Lung (tissue), 12 donors: ENCODE data around the gene CDK12. TPM values are rescaled to one million over a fixed set of nuclear protein-coding genes. Genes with fewer than 3 reads are reported as not detected.
A peak's percentile ranks its signal among the peaks of the same experiment; 100 is the strongest.

Experiments used
- ATAC-seq: fragments of 200-7000 bp; cut with Tn5 transposase; one replicate; pipeline ENCODE4 v1.9.1; 2020; ENCODE audit warnings: moderate number of reproducible peaks; ENCODE audit not compliant: insufficient read depth, low FRiP score
- DNase-seq, 3 donors: peaks; one replicate each; pipeline ENCODE4 v3.0.0-alpha.2; 2013 to 2017
- H3K27ac ChIP-seq, 2 donors: one replicate each; pipeline ENCODE4 v1.5.1; 2013; ENCODE audit warnings: mild to moderate bottlenecking in 2 of 2, moderate library complexity in 2 of 2, control low read depth in 1 of 2, inconsistent platforms in 1 of 2, low read depth in 1 of 2, low read length in 1 of 2
- H3K27me3 ChIP-seq, 3 donors: one replicate each; pipeline ENCODE4 v1.5.1; 2013; ENCODE audit warnings: low read length in 2 of 3; ENCODE audit not compliant: control insufficient read depth in 3 of 3, insufficient read depth in 3 of 3
- H3K36me3 ChIP-seq, 4 donors: one replicate each; pipeline ENCODE4 v1.5.1; 2013; ENCODE audit warnings: low read length in 4 of 4, mild to moderate bottlenecking in 1 of 4, moderate library complexity in 1 of 4; ENCODE audit not compliant: control insufficient read depth in 4 of 4, insufficient read depth in 4 of 4
- H3K4me1 ChIP-seq, 5 donors: one replicate each; pipeline ENCODE4 v1.5.1; 2013; ENCODE audit warnings: low read length in 5 of 5, mild to moderate bottlenecking in 2 of 5, moderate library complexity in 1 of 5; ENCODE audit not compliant: control insufficient read depth in 5 of 5, insufficient read depth in 5 of 5
- H3K4me3 ChIP-seq: one replicate; pipeline ENCODE4 v1.5.1; 2013; ENCODE audit warnings: mild to moderate bottlenecking, control low read depth, moderate library complexity
- H3K9ac ChIP-seq, 2 donors: one replicate each; pipeline ENCODE4 v1.5.1; 2013; ENCODE audit warnings: low read length in 2 of 2, control low read depth in 1 of 2; ENCODE audit not compliant: insufficient read depth in 1 of 2
- H3K9me3 ChIP-seq, 4 donors: one replicate each; pipeline ENCODE4 v1.5.1; 2013; ENCODE audit warnings: low read length in 3 of 4, mild to moderate bottlenecking in 1 of 4, moderate library complexity in 1 of 4; ENCODE audit not compliant: control insufficient read depth in 4 of 4, insufficient read depth in 3 of 4
- CTCF ChIP-seq: IDR thresholded peaks from 2 replicates; pipeline ENCODE4 v1.5.1; 2012; ENCODE audit warnings: mild to moderate bottlenecking; ENCODE audit errors: control extremely low read depth, extremely low read depth
- whole genome bisulfite sequencing, 2 donors: extraction: QIAGEN DNeasy Blood & Tissue Kit; methylation state at CpG; one replicate each; pipeline ENCODE4 v1.1.7; 2013; 5-methylcytosine and 5-hydroxymethylcytosine counted together
- polyA plus RNA-seq, 2 donors: library from polyadenylated mRNA; stranded (reverse); fragments of 200-250 nt; gene quantifications; one replicate each; pipeline ENCODE4 v1.2.1, GENCODE V29; 2013
- total RNA-seq, 2 donors: library from RNA; depleted of rRNA in 1 of 2; stranded (reverse); fragments of >200 nt in 1 of 2; gene quantifications; one replicate each; pipeline ENCODE4 v1.2.1, GENCODE V29; 2014 to 2021
- donor health status: control.
- donor health status: control.
- donor health status: Bipolar disorder and iron deficiency.
- donor health status: healthy.
- donor health status: DM: yes; HTN: yes; CAD: no.

The CDK12 gene
- total and polyA plus RNA-seq, 4 donors: 12.3 to 56.2 (median 35.5) TPM

- Histone ChIP-seq H3K36me3 (peaks cover 16 to 37% (median 23%) of the 10 kb centered on the region in 4 donors), H3K9me3 (no peaks in the 10 kb centered on the region), H3K27me3 (no peaks in the 10 kb centered on the region), H3K4me1 (peaks cover 0 to 49% (median 4%) of the 10 kb centered on the region in 5 donors), H3K27ac (no peak overlapping the region), H3K4me3 (no peak overlapping the region), H3K9ac (no peak overlapping the region)
- DNase-seq: peak in 2 of 3 donors; percentile 33 to 35
- TF ChIP-seq CTCF: no peak
- ATAC-seq: no peak
- 41 to 42% methylated on average over 2 of the region's 2 CpGs for WGBS, 2 donors
Observed at GRCh38 chr17:39529455-39529854, 68.2 kb downstream of the CDK12 start.

- no peak overlapping the region for H3K27ac ChIP-seq
- 67 to 71% methylated on average over 10 of the region's 10 CpGs for WGBS, 2 donors
- ATAC-seq: no peak
- no peak overlapping the region for H3K9ac ChIP-seq
- peaks cover 0 to 53% (median 12%) of the 10 kb centered on the region in 5 donors for H3K4me1 ChIP-seq
- peak in 1 of 3 donors; percentile 24 for DNase-seq
- no peak overlapping the region for H3K4me3 ChIP-seq
- no peaks in the 10 kb centered on the region for H3K9me3 ChIP-seq
- no peak for TF ChIP-seq CTCF
- no peaks in the 10 kb centered on the region for H3K27me3 ChIP-seq
- H3K36me3 ChIP-seq: peaks cover 13 to 28% (median 18%) of the 10 kb centered on the region in 4 donors
Observed at GRCh38 chr17:39530513-39530912, 69.2 kb downstream of the CDK12 start.

- Histone ChIP-seq H3K4me3 (no peak overlapping the region), H3K27ac (no peak overlapping the region), H3K9ac (no peak overlapping the region), H3K36me3 (peaks cover 6 to 20% (median 12%) of the 10 kb centered on the region in 4 donors), H3K9me3 (no peaks in the 10 kb centered on the region), H3K4me1 (peaks cover 0 to 53% (median 12%) of the 10 kb centered on the region in 5 donors), H3K27me3 (no peaks in the 10 kb centered on the region)
- no peak for ATAC-seq
- no peak for TF ChIP-seq CTCF
- WGBS, 2 donors: 68 to 77% methylated on average over 6 of the region's 6 CpGs
- DNase-seq: no peak
Observed at GRCh38 chr17:39531252-39531651, 70.0 kb downstream of the CDK12 start.

- DNase-seq (peak in 2 of 3 donors; percentile 37 to 69), ATAC-seq (no peak)
- H3K4me1 ChIP-seq: peaks cover 0 to 53% (median 15%) of the 10 kb centered on the region in 5 donors
- 56 to 77% methylated on average over 4 of the region's 4 CpGs for WGBS, 2 donors
- H3K9me3 ChIP-seq: no peaks in the 10 kb centered on the region
- no peak for TF ChIP-seq CTCF
- no peak overlapping the region for H3K27ac ChIP-seq
- no peak overlapping the region for H3K9ac ChIP-seq
- no peak overlapping the region for H3K4me3 ChIP-seq
- H3K36me3 ChIP-seq: peaks cover 6 to 9% (median 7%) of the 10 kb centered on the region in 4 donors
- H3K27me3 ChIP-seq: no peaks in the 10 kb centered on the region
Observed at GRCh38 chr17:39533891-39534290, 72.6 kb downstream of the CDK12 start.
